ENCODE results near the gene SCNM1.
A peak's percentile ranks its signal among the peaks of the same experiment; 100 is the strongest.

SCNM1 gene, protein sequence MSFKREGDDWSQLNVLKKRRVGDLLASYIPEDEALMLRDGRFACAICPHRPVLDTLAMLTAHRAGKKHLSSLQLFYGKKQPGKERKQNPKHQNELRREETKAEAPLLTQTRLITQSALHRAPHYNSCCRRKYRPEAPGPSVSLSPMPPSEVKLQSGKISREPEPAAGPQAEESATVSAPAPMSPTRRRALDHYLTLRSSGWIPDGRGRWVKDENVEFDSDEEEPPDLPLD
- long read RNA-seq, transcript SCNM1-202 (7 exons, 2,016 nt) = major isoform, 13 of 28 reads
- long read RNA-seq, partial matches to known transcripts = 0 of 28 reads
- long read RNA-seq, other reads (novel, unspliced or antisense) = 13 of 28 reads

DNA sequence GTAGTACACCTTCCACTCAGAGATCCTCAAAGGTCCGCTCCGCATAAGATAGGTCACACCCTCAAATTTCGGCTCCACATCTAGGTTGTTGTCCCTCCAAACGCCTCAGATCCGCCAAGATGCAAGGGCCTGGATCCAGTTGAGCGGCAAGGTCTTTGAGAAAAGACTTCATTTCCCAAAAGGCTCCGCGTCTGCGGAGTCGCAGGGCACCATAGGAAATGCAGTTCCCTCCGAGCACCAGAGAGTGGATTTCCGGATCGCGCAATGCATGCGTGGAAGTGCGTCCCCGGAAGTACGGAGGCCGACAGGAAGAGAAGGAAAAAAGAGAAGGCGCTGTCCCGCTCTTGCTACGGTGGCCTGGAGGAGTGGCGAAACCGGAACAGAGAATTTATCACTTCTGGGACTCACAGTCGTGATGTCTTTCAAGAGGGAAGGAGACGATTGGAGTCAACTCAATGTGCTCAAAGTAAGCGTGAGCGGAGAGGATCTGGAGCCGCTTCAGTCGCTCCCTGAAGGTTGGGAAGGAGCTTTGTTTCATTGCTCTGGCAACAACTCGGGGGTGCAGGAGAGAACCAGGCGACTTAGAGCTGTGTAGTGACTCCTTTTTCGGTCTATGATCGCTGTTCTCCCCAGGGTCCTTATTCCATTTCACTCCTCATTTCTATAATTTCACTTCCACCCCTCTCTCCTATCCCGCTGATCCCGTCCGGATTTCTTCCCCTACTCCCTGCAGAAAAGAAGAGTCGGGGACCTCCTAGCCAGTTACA is at the start of gene SCNM1, which contains the start of gene LYSMD1:
SCNM1 (plus strand) TSS at position 407 of the 767 bp plus-strand sequence; CDS start at position 416, 9 bp downstream.
LYSMD1 (minus strand) TSS at position 165 of the 767 bp plus-strand sequence. CDS start 644 bp downstream, outside the sequence.
- peak within 1 kb of the TSS; percentile 75 for H3K4me3 ChIP-seq (replicated peaks; ENCODE audit: insufficient read depth, low read length)
- peak; percentile 99 for DNase-seq (ENCODE audit: low read depth in 1 of 2, low spot score in 1 of 2)
- H3K27me3 ChIP-seq (ENCODE audit: insufficient read depth, poor library complexity, severe bottlenecking) = no peaks in the 10 kb centered on the region
- peak within 1 kb of the TSS; percentile 66 for H3K27ac ChIP-seq (replicated peaks)
- TF ChIP-seq, protein P1, sequence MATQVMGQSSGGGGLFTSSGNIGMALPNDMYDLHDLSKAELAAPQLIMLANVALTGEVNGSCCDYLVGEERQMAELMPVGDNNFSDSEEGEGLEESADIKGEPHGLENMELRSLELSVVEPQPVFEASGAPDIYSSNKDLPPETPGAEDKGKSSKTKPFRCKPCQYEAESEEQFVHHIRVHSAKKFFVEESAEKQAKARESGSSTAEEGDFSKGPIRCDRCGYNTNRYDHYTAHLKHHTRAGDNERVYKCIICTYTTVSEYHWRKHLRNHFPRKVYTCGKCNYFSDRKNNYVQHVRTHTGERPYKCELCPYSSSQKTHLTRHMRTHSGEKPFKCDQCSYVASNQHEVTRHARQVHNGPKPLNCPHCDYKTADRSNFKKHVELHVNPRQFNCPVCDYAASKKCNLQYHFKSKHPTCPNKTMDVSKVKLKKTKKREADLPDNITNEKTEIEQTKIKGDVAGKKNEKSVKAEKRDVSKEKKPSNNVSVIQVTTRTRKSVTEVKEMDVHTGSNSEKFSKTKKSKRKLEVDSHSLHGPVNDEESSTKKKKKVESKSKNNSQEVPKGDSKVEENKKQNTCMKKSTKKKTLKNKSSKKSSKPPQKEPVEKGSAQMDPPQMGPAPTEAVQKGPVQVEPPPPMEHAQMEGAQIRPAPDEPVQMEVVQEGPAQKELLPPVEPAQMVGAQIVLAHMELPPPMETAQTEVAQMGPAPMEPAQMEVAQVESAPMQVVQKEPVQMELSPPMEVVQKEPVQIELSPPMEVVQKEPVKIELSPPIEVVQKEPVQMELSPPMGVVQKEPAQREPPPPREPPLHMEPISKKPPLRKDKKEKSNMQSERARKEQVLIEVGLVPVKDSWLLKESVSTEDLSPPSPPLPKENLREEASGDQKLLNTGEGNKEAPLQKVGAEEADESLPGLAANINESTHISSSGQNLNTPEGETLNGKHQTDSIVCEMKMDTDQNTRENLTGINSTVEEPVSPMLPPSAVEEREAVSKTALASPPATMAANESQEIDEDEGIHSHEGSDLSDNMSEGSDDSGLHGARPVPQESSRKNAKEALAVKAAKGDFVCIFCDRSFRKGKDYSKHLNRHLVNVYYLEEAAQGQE (IDR thresholded peaks at IDR 0.05; ENCODE audit: insufficient replicate concordance, low read depth) = peak; percentile 53
- TF ChIP-seq SPI1 (IDR thresholded peaks at IDR 0.05; ENCODE audit: borderline replicate concordance, low read depth) = peak; percentile 88
- TF ChIP-seq, protein P2, sequence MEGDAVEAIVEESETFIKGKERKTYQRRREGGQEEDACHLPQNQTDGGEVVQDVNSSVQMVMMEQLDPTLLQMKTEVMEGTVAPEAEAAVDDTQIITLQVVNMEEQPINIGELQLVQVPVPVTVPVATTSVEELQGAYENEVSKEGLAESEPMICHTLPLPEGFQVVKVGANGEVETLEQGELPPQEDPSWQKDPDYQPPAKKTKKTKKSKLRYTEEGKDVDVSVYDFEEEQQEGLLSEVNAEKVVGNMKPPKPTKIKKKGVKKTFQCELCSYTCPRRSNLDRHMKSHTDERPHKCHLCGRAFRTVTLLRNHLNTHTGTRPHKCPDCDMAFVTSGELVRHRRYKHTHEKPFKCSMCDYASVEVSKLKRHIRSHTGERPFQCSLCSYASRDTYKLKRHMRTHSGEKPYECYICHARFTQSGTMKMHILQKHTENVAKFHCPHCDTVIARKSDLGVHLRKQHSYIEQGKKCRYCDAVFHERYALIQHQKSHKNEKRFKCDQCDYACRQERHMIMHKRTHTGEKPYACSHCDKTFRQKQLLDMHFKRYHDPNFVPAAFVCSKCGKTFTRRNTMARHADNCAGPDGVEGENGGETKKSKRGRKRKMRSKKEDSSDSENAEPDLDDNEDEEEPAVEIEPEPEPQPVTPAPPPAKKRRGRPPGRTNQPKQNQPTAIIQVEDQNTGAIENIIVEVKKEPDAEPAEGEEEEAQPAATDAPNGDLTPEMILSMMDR (IDR thresholded peaks at IDR 0.05; ENCODE audit: insufficient read depth, low read length) = no peak
- TF ChIP-seq GABPA (IDR thresholded peaks at IDR 0.05; ENCODE audit: low read depth) = peak; percentile 90
- peak; percentile 86 for TF ChIP-seq POLR2AphosphoS5 (IDR thresholded peaks at IDR 0.05; ENCODE audit: low read depth)

DNA sequence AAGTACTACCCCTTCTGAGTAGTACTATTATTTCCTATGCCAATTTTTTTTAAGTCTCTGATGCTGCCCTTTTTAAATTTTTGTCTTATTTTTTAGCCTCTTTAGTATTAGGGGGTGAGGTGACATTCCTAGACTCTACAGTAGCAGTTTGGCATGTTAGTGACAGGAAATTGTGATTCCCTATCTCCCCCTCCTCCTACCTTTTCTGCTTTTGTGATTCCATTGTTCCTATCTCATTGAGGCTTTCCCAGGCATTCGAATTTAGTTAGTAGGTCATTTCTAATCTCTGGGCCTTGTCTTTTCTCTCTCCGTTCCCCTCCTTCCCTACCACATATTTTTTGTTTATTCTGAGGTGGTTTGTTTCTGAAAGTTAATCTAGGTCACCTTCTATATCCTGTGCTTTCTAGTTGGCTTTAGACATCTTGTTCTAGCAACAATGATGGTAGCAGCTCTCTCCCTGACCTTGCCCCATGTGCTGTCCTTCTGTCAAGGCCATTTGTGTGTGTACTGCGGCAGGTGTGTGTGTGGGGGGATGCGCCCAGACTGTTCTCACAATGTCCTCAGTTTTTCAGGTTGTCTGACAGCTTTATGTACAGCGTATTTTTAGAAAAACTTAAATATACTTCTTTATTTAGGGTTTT is 41.1 kb upstream of the SCNM1 start:
- no peak overlapping the region for H3K4me3 ChIP-seq (replicated peaks; ENCODE audit: insufficient read depth, low read length)
- no peak for DNase-seq (ENCODE audit: low read depth in 1 of 2, low spot score in 1 of 2)
- H3K27ac ChIP-seq (replicated peaks) = no peak overlapping the region
- TF ChIP-seq GABPA (IDR thresholded peaks at IDR 0.05; ENCODE audit: low read depth) (no peak), POLR2AphosphoS5 (IDR thresholded peaks at IDR 0.05; ENCODE audit: low read depth) (no peak), SPI1 (IDR thresholded peaks at IDR 0.05; ENCODE audit: borderline replicate concordance, low read depth) (no peak)
- TF ChIP-seq, protein P2 (IDR thresholded peaks at IDR 0.05; ENCODE audit: insufficient read depth, low read length) = no peak
- TF ChIP-seq, protein P1 (IDR thresholded peaks at IDR 0.05; ENCODE audit: insufficient replicate concordance, low read depth) = no peak
- no peaks in the 10 kb centered on the region for H3K27me3 ChIP-seq (ENCODE audit: insufficient read depth, poor library complexity, severe bottlenecking)

DNA sequence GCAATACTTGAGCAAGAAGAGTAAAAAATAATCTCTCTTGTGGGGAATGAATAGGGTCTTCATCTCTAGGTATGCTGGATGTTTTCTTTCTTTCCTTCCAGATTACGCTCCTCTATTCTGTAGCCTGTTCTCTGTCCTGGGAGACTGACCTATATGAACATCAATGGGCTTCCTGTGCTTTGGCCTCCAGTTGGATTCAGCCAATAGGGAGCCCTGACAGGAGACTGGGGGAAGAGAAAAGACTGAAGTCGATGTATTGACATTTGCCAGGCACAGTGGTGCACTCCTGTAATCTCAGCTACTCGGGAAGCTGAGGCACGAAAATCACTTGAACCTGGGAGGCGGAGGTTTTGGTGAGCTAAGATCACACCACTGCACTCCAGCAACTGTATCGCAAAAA is 37.1 kb upstream of the SCNM1 start:
- H3K27me3 ChIP-seq (ENCODE audit: insufficient read depth, poor library complexity, severe bottlenecking) = peaks cover 3% of the 10 kb centered on the region
- DNase-seq (ENCODE audit: low read depth in 1 of 2, low spot score in 1 of 2) = no peak
- H3K27ac ChIP-seq (replicated peaks) = no peak overlapping the region
- H3K4me3 ChIP-seq (replicated peaks; ENCODE audit: insufficient read depth, low read length) = no peak overlapping the region
- TF ChIP-seq, protein P2 (IDR thresholded peaks at IDR 0.05; ENCODE audit: insufficient read depth, low read length) = no peak
- no peak for TF ChIP-seq POLR2AphosphoS5 (IDR thresholded peaks at IDR 0.05; ENCODE audit: low read depth)
- TF ChIP-seq SPI1 (IDR thresholded peaks at IDR 0.05; ENCODE audit: borderline replicate concordance, low read depth) = no peak

Data from HL-60 (cell line).